ENCODE measurements around the gene AASDH. TPM values are rescaled to one million over a fixed set of nuclear protein-coding genes. Genes with fewer than 3 reads are reported as not detected.

The AASDH gene
- 10 to 100 TPM; 12.0 to 16.6 TPM for total RNA-seq

GRCh38 chr4:56387023-56388001, at the start of gene AASDH:
Gene AASDH (minus strand): TSS chr4:56387491. CDS start chr4:56384299, 3,192 bp downstream.
- Mint-ChIP-seq H3K27me3 (no peaks in the 10 kb centered on the region), H3K27ac (peak within 1 kb of the TSS; percentile 99), H3K36me3 (peaks cover 12% of the 10 kb centered on the region), H3K4me1 (ENCODE audit: low read depth) (peaks cover 30% of the 10 kb centered on the region), H3K9me3 (no peaks in the 10 kb centered on the region), H3K4me3 (peak within 1 kb of the TSS; percentile 93)
- ChIA-PET POLR2A (interaction anchor here (0.5 to 2.6 kb wide), 14 partner anchors 9 to 591 kb away, joined by 3 to 75 read pairs (median 6); partner anchors contain the start of genes CEP135, NOA1, PAICS and POLR2B), CTCF (interaction anchor here (0.5 to 2.0 kb wide), 6 partner anchors 35 to 522 kb away, joined by 3 to 16 read pairs (median 6); partner anchors contain the start of genes CEP135, PAICS and PPAT)
- peak; percentile 97 for DNase-seq
- intact Hi-C loops (cut with micrococcal nuclease) = loop anchor here (1.0 to 5.0 kb wide), 6 partner anchors 48 to 589 kb away; partner anchors contain the start of genes CEP135, HOPX, NOA1 and PPAT

- Mint-ChIP-seq H3K4me3 (peak within 1 kb of the TSS; percentile 98), H3K36me3 (peaks cover 19% of the 10 kb centered on the region), H3K9me3 (no peaks in the 10 kb centered on the region), H3K27me3 (no peaks in the 10 kb centered on the region), H3K27ac (peak within 1 kb of the TSS; percentile 95), H3K4me1 (ENCODE audit: low read depth) (peaks cover 38% of the 10 kb centered on the region)
- intact Hi-C loops (cut with micrococcal nuclease) = loop anchor here (1.0 to 5.0 kb wide), 7 partner anchors 10 to 1038 kb away; partner anchors contain the start of genes AASDH, CLOCK and TMEM165
- peak; percentile 99 for DNase-seq
- POLR2A ChIA-PET = interaction anchor here (0.6 to 4.5 kb wide), 17 partner anchors 10 to 543 kb away, joined by 3 to 75 read pairs (median 5); partner anchors contain the start of genes AASDH, CEP135, NOA1 and POLR2B
- CTCF ChIA-PET = interaction anchor here (1.4 to 3.7 kb wide), 8 partner anchors 11 to 542 kb away, joined by 3 to 43 read pairs (median 8); partner anchors contain the start of genes AASDH, CEP135 and NOA1
Observed at GRCh38 chr4:56435140-56435926, 48.0 kb upstream of the AASDH start, which contains the start of gene PPAT. Gene PPAT (minus strand): TSS chr4:56435615. CDS start chr4:56435477, 138 bp downstream.

- Mint-ChIP-seq H3K4me1 (ENCODE audit: low read depth) (peaks cover 33% of the 10 kb centered on the region), H3K27me3 (no peaks in the 10 kb centered on the region), H3K36me3 (peaks cover 15% of the 10 kb centered on the region), H3K9me3 (no peaks in the 10 kb centered on the region), H3K4me3 (peak overlapping the region; percentile 98), H3K27ac (peak overlapping the region; percentile 95)
- intact Hi-C loops (cut with micrococcal nuclease) = loop anchor here (1.0 to 5.0 kb wide), 7 partner anchors 9 to 1037 kb away; partner anchors contain the start of genes AASDH, CLOCK and TMEM165
- CTCF ChIA-PET = interaction anchor here (1.5 to 3.7 kb wide), 6 partner anchors 10 to 402 kb away, joined by 3 to 43 read pairs (median 10); partner anchors contain the start of gene AASDH
- DNase-seq = peak; percentile 57
- POLR2A ChIA-PET = interaction anchor here (0.9 to 4.5 kb wide), 9 partner anchors 11 to 543 kb away, joined by 4 to 75 read pairs (median 8); partner anchors contain the start of genes AASDH, NOA1, POLR2B and SRP72
Observed at GRCh38 chr4:56434599-56435139, 47.4 kb upstream of the AASDH start.

- peak overlapping the region; percentile 98 for H3K4me3 Mint-ChIP-seq
- peaks cover 27% of the 10 kb centered on the region for H3K4me1 Mint-ChIP-seq (ENCODE audit: low read depth)
- no peak overlapping the region for H3K27ac Mint-ChIP-seq
- no peaks in the 10 kb centered on the region for H3K9me3 Mint-ChIP-seq
- DNase-seq = no peak
- H3K27me3 Mint-ChIP-seq = no peaks in the 10 kb centered on the region
- intact Hi-C loops (cut with micrococcal nuclease) = no loop called here
- ChIA-PET CTCF (interaction anchor here (0.8 to 3.7 kb wide), 2 partner anchors 9 to 539 kb away, joined by 4 to 43 read pairs; no protein-coding TSS in a partner anchor), POLR2A (no interaction called here)
- H3K36me3 Mint-ChIP-seq = peaks cover 11% of the 10 kb centered on the region
Observed at GRCh38 chr4:56433280-56433679, 46.0 kb upstream of the AASDH start.

GRCh38 chr4:56430203-56430602, 42.9 kb upstream of the AASDH start:
- peaks cover 31% of the 10 kb centered on the region for H3K4me1 Mint-ChIP-seq (ENCODE audit: low read depth)
- H3K27me3 Mint-ChIP-seq = no peaks in the 10 kb centered on the region
- no peaks in the 10 kb centered on the region for H3K9me3 Mint-ChIP-seq
- ChIA-PET CTCF (no interaction called here), POLR2A (no interaction called here)
- H3K4me3 Mint-ChIP-seq = no peak overlapping the region
- no peak overlapping the region for H3K27ac Mint-ChIP-seq
- no peak for DNase-seq
- intact Hi-C loops (cut with micrococcal nuclease) = no loop called here
- H3K36me3 Mint-ChIP-seq = peaks cover 5% of the 10 kb centered on the region

GRCh38 chr4:56427179-56427578, 39.9 kb upstream of the AASDH start:
- POLR2A ChIA-PET = no interaction called here

GRCh38 chr4:56426273-56426672, 39.0 kb upstream of the AASDH start:
- POLR2A ChIA-PET = interaction anchor here (1.3 kb wide), 1 partner anchor 22 kb away, joined by 4 read pairs; no protein-coding TSS in a partner anchor
- DNase-seq = no peak
- Mint-ChIP-seq H3K4me3 (no peak overlapping the region), H3K27me3 (no peaks in the 10 kb centered on the region), H3K27ac (no peak overlapping the region), H3K36me3 (peaks cover 4% of the 10 kb centered on the region), H3K4me1 (ENCODE audit: low read depth) (peaks cover 17% of the 10 kb centered on the region), H3K9me3 (no peaks in the 10 kb centered on the region)
- intact Hi-C loops (cut with micrococcal nuclease) = no loop called here
- CTCF ChIA-PET = interaction anchor here (1.2 to 4.6 kb wide), 5 partner anchors 9 to 410 kb away, joined by 3 to 43 read pairs (median 5); partner anchors contain the start of genes AASDH, PAICS and PPAT

More at GRCh38 chr4:56427179-56427578, 39.9 kb upstream of the AASDH start:
- H3K4me1 Mint-ChIP-seq (ENCODE audit: low read depth) = peaks cover 22% of the 10 kb centered on the region
- intact Hi-C loops (cut with micrococcal nuclease) = no loop called here
- CTCF ChIA-PET = interaction anchor here (2.3 kb wide), 1 partner anchor 409 kb away, joined by 13 read pairs; no protein-coding TSS in a partner anchor
- no peak overlapping the region for H3K27ac Mint-ChIP-seq
- H3K4me3 Mint-ChIP-seq = no peak overlapping the region
- no peak for DNase-seq
- no peaks in the 10 kb centered on the region for H3K9me3 Mint-ChIP-seq
- H3K27me3 Mint-ChIP-seq = no peaks in the 10 kb centered on the region
- H3K36me3 Mint-ChIP-seq = peaks cover 4% of the 10 kb centered on the region

GRCh38 chr4:56425518-56425917, 38.2 kb upstream of the AASDH start:
- no peak overlapping the region for H3K27ac Mint-ChIP-seq
- H3K9me3 Mint-ChIP-seq = no peaks in the 10 kb centered on the region
- intact Hi-C loops (cut with micrococcal nuclease) = loop anchor here (1.0 kb wide), 3 partner anchors 10 to 411 kb away; partner anchors contain the start of gene PPAT
- CTCF ChIA-PET = interaction anchor here (0.6 to 4.6 kb wide), 13 partner anchors 10 to 411 kb away, joined by 3 to 43 read pairs (median 4); partner anchors contain the start of genes AASDH, PAICS and PPAT
- DNase-seq = no peak
- H3K27me3 Mint-ChIP-seq = no peaks in the 10 kb centered on the region
- H3K4me3 Mint-ChIP-seq = no peak overlapping the region
- peaks cover 4% of the 10 kb centered on the region for H3K36me3 Mint-ChIP-seq
- POLR2A ChIA-PET = interaction anchor here (1.3 kb wide), 1 partner anchor 21 kb away, joined by 4 read pairs; no protein-coding TSS in a partner anchor
- H3K4me1 Mint-ChIP-seq (ENCODE audit: low read depth) = peaks cover 16% of the 10 kb centered on the region

DNA sequence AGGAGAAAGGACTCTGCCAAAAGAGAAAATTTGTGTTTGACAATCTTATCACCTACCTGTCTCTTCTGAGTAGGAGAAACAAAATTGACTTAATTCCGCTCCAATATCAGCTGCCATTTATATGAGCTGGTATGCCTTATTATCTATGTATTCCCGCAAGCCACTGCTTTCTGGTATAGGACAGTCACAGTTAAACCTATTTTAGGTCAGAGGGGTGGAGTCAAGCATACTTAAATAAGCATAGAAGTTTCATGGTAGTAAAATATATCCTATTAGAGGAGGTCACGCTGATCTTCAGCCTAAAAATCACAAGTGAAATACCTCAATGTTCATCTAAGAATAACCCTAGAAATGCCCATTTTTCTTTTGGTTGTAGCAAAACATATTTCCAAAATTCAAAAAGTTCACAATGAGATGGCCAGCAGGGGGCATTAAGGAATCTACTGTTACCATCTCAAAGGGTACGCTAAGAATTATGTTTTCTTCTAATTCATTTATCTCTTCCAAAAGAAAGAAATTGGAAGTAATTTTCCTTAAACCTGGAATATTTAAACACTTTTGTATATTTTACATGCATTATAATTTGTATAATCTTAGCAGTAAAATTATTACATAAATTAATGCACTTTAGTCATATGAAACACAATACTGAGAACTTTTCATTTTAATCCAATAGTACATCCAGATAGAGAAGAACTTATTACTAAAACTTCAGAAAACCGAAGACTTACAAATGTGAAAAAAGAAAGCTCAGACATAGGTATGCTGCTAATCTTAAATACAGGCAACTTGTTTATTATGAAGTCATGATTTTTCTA, 37.6 kb upstream of the AASDH start:
- intact Hi-C loops (cut with micrococcal nuclease) = loop anchor here (1.0 kb wide), 3 partner anchors 10 to 411 kb away; partner anchors contain the start of gene PPAT
- CTCF ChIA-PET = interaction anchor here (0.6 to 4.6 kb wide), 16 partner anchors 9 to 412 kb away, joined by 3 to 43 read pairs (median 4); partner anchors contain the start of genes AASDH, PAICS and PPAT
- Mint-ChIP-seq H3K4me1 (ENCODE audit: low read depth) (peaks cover 16% of the 10 kb centered on the region), H3K36me3 (peaks cover 4% of the 10 kb centered on the region), H3K9me3 (no peaks in the 10 kb centered on the region), H3K27me3 (no peaks in the 10 kb centered on the region), H3K27ac (no peak overlapping the region), H3K4me3 (no peak overlapping the region)
- POLR2A ChIA-PET = interaction anchor here (1.2 to 1.3 kb wide), 2 partner anchors 10 to 20 kb away, joined by 4 read pairs; partner anchors contain the start of gene PPAT
- no peak for DNase-seq

DNA sequence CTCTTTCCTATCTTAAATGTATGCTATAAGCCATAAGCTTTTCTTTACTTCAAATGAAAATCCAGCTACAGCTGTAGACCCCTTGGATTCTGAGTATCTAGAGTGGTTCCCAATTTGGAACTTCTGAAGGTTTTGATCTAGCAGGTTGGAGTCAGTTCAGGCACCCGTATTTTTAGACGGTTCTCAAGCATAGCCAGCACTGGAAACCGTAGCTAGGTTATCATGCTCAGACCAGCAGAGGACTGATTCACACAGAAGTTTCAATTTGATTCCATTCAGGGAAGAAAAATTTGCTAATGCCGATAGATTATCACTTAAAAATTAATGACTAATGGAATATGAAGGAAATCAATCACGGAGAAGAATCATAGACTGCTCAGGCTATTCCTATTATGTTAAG, 36.9 kb upstream of the AASDH start:
- POLR2A ChIA-PET = interaction anchor here (1.2 to 1.4 kb wide), 2 partner anchors 11 to 13 kb away, joined by 4 to 6 read pairs; partner anchors contain the start of gene PPAT
- intact Hi-C loops (cut with micrococcal nuclease) = no loop called here
- H3K4me3 Mint-ChIP-seq = no peak overlapping the region

More for the DNA sequence above, 36.9 kb upstream of the AASDH start:
- no peak overlapping the region for H3K27ac Mint-ChIP-seq
- no peaks in the 10 kb centered on the region for H3K9me3 Mint-ChIP-seq
- H3K36me3 Mint-ChIP-seq = peaks cover 4% of the 10 kb centered on the region
- H3K4me1 Mint-ChIP-seq (ENCODE audit: low read depth) = peaks cover 12% of the 10 kb centered on the region
- CTCF ChIA-PET = interaction anchor here (0.7 to 4.6 kb wide), 8 partner anchors 11 to 412 kb away, joined by 3 to 43 read pairs (median 3); partner anchors contain the start of genes PAICS and PPAT
- no peak for DNase-seq
- no peaks in the 10 kb centered on the region for H3K27me3 Mint-ChIP-seq

Data from activated CD4-positive, alpha-beta memory T cell treated with anti-CD3 and anti-CD28 coated beads for 36 hours (primary cell).